Gastroesophageal sphincter (tissue), 4 donors: ENCODE measurements around the gene MMP28. TPM values are rescaled to one million over a fixed set of nuclear protein-coding genes. Genes with fewer than 3 reads are reported as not detected.

Experiments
- ATAC-seq: fragments of 150-250 bp; one replicate; pipeline ENCODE4 v1.9.1; 2016; ENCODE audit warnings: mild to moderate bottlenecking, moderate library complexity
- H3K27ac ChIP-seq, 4 donors: fragments of 200-600 bp; sonication (generic) in 3 of 4; 1 replicate in 3 of 4; 2 replicates in 1 of 4; pipeline ENCODE4 v1.5.1; 2016 to 2019
- H3K27me3 ChIP-seq: fragments of 200-600 bp; sonication (generic); one replicate; pipeline ENCODE4 v1.5.1; 2019
- H3K36me3 ChIP-seq, 2 donors: fragments of 200-600 bp; sonication (generic); one replicate each; pipeline ENCODE4 v1.5.1; 2019; ENCODE audit warnings: control low read depth in 1 of 2
- H3K4me1 ChIP-seq, 3 donors: fragments of 200-600 bp; sonication (generic); 1 replicate in 2 of 3; 2 replicates in 1 of 3; pipeline ENCODE4 v1.5.1; 2016 to 2019; ENCODE audit warnings: control low read depth in 2 of 3
- H3K4me3 ChIP-seq, 2 donors: fragments of 200-600 bp; sonication (generic); one replicate each; pipeline ENCODE4 v1.5.1; 2019; ENCODE audit warnings: mild to moderate bottlenecking in 1 of 2, moderate library complexity in 1 of 2
- H3K9me3 ChIP-seq, 3 donors: fragments of 200-600 bp; sonication (generic); one replicate each; pipeline ENCODE4 v1.5.1; 2017 to 2019; ENCODE audit warnings: control low read depth in 2 of 3
- EP300 ChIP-seq: sonication (generic); formaldehyde crosslinking; IDR thresholded peaks from one replicate; pipeline ENCODE4 v1.6.1; 2017; ENCODE audit warnings: antibody characterized with exemption, mild to moderate bottlenecking
- POLR2A ChIP-seq, 2 donors: fragments of 450-650 bp; IDR thresholded peaks; one replicate each; pipeline ENCODE4 v1.6.1; 2017; ENCODE audit warnings: antibody characterized with exemption in 2 of 2, mild to moderate bottlenecking in 2 of 2, moderate library complexity in 1 of 2
- POLR2AphosphoS5 ChIP-seq: sonication (generic); formaldehyde crosslinking; IDR thresholded peaks from one replicate; pipeline ENCODE4 v1.6.1; 2017; ENCODE audit warnings: antibody characterized with exemption
- WGBS, 2 donors: methylation state at CpG; one replicate each; pipeline ENCODE4 v1.1.5; 2018; ENCODE audit warnings: low coverage in 1 of 2; 5-methylcytosine and 5-hydroxymethylcytosine counted together
- total RNA-seq, 4 donors: library from RNA; depleted of rRNA; stranded (reverse); fragments of >200 nt; gene quantifications; one replicate each; pipeline ENCODE4 v1.1.0, GENCODE V29; 2016
- TF ChIP-seq, protein P1 (sequence below), 4 experiments: fragments of 200-600 bp in 2 of 4; fragments of 450-650 bp in 2 of 4; sonication (generic) in 1 of 4; IDR thresholded peaks; one replicate each; pipeline ENCODE4 v1.5.1; 2017 to 2019; ENCODE audit warnings: antibody characterized with exemption in 4 of 4, mild to moderate bottlenecking in 2 of 4, moderate library complexity in 2 of 4

Gene MMP28
- total RNA-seq, 4 donors from 2014 or later = 78.4 to 139 (median 97.3) TPM

DNA sequence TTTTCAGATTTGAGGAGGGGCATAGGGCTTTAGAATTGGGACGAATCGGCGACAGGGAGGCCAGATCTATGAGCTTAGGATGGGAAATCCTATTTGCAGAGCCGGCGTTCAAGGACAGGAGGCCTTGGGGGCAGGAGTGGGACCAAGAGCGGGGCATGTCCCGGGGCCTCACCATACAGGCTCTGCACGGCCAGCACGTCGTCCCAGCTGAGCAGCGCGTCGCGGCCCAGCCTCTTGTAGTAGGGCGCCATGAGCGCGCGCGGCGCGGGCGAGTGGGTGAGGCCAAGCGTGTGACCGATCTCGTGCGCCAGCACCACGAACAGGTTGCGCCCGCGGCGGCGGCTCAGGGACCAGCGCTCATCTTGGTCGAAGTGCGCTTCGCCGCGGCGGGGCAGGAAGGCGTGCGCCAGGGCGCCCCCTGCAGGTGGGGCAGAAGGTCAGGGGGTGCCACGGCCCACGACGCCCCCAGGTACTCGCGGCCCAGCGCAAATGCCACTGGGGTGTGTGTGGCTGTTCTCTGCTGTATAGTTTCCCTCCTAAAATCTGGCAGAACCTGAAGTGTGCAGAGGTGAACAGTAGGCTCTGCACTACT lies 25.4 kb downstream of the MMP28 start:
- no peaks in the 10 kb centered on the region for H3K27me3 ChIP-seq
- no peak overlapping the region for H3K27ac ChIP-seq
- WGBS, 2 donors = 91 to 92% methylated on average over 4 of the region's 48 CpGs
- no peak for ATAC-seq
- no peaks in the 10 kb centered on the region for H3K36me3 ChIP-seq
- no peak for TF ChIP-seq EP300
- TF ChIP-seq, protein P1, sequence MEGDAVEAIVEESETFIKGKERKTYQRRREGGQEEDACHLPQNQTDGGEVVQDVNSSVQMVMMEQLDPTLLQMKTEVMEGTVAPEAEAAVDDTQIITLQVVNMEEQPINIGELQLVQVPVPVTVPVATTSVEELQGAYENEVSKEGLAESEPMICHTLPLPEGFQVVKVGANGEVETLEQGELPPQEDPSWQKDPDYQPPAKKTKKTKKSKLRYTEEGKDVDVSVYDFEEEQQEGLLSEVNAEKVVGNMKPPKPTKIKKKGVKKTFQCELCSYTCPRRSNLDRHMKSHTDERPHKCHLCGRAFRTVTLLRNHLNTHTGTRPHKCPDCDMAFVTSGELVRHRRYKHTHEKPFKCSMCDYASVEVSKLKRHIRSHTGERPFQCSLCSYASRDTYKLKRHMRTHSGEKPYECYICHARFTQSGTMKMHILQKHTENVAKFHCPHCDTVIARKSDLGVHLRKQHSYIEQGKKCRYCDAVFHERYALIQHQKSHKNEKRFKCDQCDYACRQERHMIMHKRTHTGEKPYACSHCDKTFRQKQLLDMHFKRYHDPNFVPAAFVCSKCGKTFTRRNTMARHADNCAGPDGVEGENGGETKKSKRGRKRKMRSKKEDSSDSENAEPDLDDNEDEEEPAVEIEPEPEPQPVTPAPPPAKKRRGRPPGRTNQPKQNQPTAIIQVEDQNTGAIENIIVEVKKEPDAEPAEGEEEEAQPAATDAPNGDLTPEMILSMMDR (IDR thresholded peaks at IDR 0.05) = peak in 1 of 4 experiments; percentile 7
- no peak overlapping the region for H3K4me3 ChIP-seq
- H3K9me3 ChIP-seq = no peaks in the 10 kb centered on the region
- peaks cover 3 to 61% (median 18%) of the 10 kb centered on the region in 3 donors for H3K4me1 ChIP-seq

DNA sequence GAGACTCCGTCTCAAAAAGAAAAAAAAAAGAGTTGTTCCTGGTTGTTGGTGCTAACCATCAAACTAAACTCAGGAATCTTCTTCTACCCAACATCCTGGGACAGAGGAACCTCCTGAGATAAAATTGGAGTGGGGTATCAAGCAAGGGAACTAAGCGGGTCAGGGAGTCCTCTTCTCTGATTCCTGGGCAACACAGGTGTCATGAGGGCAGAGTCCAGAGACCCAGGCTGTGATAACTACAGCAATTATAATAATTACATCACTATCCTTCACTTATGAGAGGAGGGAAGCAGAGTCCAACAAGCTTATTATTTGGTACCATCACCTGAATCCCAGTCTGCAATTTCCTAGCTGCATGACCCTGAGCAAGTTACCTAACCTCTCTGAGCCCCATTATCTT lies 26.6 kb downstream of the MMP28 start:
- Histone ChIP-seq H3K9me3 (no peaks in the 10 kb centered on the region), H3K36me3 (no peaks in the 10 kb centered on the region), H3K4me3 (no peak overlapping the region), H3K27me3 (no peaks in the 10 kb centered on the region), H3K27ac (no peak overlapping the region), H3K4me1 (peaks cover 3 to 61% (median 23%) of the 10 kb centered on the region in 3 donors)
- 95 to 100% methylated on average over 1 to 2 of the region's 2 CpGs for WGBS, 2 donors
- no peak for ATAC-seq
- TF ChIP-seq POLR2AphosphoS5 (no peak), EP300 (no peak), POLR2A (IDR thresholded peaks at IDR 0.05) (no peak)
- TF ChIP-seq, protein P1 (IDR thresholded peaks at IDR 0.05) = no peak

DNA sequence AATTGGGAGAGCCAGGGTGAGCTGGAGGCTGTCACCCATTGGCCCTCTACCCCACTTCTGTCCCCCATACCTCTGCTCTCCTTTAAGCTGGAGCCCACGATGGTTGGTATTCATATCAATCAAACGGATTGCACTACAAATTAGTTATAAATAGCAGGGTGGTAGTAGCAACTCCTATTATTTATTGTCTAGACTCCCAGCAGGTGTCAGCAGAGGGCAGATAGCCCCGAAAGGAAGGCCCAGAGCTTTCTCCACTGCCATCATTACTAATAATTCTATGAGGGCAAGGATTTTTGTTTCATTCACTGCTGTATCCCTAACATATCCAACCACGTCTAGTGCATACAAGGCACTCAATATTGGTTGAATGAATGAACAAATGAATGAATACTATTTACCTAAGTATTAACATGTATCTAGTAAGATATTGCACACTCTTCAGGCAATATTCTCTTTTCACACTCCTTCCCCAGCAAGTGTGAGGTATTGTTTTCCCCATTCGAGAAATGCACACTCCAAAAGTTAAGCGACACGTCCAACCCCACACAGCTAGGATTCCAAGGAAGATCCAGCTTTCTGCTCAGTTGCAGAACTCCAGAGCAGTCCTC lies 28.4 kb downstream of the MMP28 start:
- Histone ChIP-seq H3K27me3 (no peaks in the 10 kb centered on the region), H3K4me3 (no peak overlapping the region), H3K36me3 (no peaks in the 10 kb centered on the region), H3K27ac (no peak overlapping the region), H3K4me1 (peaks cover 0 to 47% (median 18%) of the 10 kb centered on the region in 3 donors), H3K9me3 (no peaks in the 10 kb centered on the region)
- ATAC-seq = no peak
- WGBS, 2 donors = 30 to 40% methylated on average over 7 of the region's 7 CpGs
- TF ChIP-seq, protein P1 (IDR thresholded peaks at IDR 0.05) = peak in 3 of 4 experiments; percentile 63 to 70 (median 67)
- TF ChIP-seq POLR2A (IDR thresholded peaks at IDR 0.05) = no peak
- TF ChIP-seq EP300 = no peak

DNA sequence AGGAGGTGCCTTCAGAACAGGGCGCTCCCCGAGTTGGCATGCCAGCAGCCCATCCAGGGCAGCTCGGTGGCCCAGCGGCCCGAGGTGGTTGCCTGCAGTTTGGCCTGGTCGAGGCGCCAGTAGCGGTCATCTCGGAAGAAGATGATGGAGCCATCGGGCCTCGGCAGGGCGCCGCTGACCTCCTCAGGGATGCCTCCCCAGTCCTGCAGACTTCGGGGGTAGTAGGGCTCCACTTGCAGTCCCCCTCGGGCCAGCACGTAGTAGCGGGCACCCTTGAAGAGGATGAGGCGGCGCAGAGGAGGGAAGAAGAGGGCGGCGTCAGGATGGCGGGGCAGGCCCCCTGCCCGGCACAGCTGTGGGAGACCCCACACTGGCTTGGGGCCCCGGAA lies 29.0 kb downstream of the MMP28 start:
- Histone ChIP-seq H3K9me3 (no peaks in the 10 kb centered on the region), H3K36me3 (no peaks in the 10 kb centered on the region), H3K27ac (no peak overlapping the region), H3K4me1 (peaks cover 0 to 45% (median 18%) of the 10 kb centered on the region in 3 donors), H3K4me3 (no peak overlapping the region), H3K27me3 (no peaks in the 10 kb centered on the region)
- no CpG with 5 or more reads among the region's 24 CpGs for WGBS, 2 donors
- TF ChIP-seq EP300 (no peak), POLR2AphosphoS5 (no peak), POLR2A (IDR thresholded peaks at IDR 0.05) (no peak)
- TF ChIP-seq, protein P1 (IDR thresholded peaks at IDR 0.05) = no peak
- ATAC-seq = no peak
